ENCODE measurements around the gene MAN1C1. TPM values are rescaled to one million over a fixed set of nuclear protein-coding genes. Genes with fewer than 3 reads are reported as not detected.
A peak's percentile ranks its signal among the peaks of the same experiment; 100 is the strongest.

MAN1C1 gene
- total and polyA plus RNA-seq, 2 donors (not counting 1 experiment from before 2014, with no cell fraction given): 0.31 to 0.89 TPM

DNA sequence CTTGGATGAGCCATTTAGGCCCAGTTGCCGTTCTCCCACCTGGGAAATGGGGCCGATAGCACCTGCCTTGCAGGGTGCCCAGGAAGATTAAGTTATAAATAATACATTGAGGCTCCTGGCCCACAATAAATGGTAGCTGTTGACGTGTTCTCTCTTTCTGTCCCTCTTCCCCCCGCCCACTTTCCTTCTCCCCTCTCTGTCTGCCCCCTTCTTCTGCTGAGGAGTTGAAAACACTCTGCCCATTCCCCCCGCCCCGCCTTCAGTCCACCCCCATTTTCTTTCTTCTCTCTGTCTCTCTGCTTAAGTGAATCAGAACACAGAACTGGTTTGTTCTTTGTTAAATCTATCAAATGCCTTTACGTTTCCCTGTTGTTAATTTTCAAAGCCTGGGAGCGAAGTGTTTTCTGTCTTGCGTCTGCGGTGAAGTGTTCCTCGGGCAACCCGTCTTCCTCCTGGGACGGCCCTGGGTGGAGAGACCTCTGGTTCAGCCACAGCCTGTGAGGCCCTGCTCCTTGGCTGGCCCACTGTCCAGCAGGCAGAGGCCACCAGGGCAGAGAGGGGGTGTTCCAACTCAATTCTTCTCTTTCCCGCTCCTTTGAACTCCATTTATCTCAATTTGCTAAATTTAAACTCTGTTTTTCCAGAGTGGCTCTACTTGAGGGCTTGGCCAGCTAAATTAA lies 154.1 kb downstream of the MAN1C1 start:
- DNase-seq (no peak), ATAC-seq (ENCODE audit: low read depth) (no peak)
- TF ChIP-seq EZH2 (IDR thresholded peaks at IDR 0.05; ENCODE audit: borderline replicate concordance, insufficient read depth, low read depth, low read length, poor library complexity, severe bottlenecking): no peak
- TF ChIP-seq, protein P1, sequence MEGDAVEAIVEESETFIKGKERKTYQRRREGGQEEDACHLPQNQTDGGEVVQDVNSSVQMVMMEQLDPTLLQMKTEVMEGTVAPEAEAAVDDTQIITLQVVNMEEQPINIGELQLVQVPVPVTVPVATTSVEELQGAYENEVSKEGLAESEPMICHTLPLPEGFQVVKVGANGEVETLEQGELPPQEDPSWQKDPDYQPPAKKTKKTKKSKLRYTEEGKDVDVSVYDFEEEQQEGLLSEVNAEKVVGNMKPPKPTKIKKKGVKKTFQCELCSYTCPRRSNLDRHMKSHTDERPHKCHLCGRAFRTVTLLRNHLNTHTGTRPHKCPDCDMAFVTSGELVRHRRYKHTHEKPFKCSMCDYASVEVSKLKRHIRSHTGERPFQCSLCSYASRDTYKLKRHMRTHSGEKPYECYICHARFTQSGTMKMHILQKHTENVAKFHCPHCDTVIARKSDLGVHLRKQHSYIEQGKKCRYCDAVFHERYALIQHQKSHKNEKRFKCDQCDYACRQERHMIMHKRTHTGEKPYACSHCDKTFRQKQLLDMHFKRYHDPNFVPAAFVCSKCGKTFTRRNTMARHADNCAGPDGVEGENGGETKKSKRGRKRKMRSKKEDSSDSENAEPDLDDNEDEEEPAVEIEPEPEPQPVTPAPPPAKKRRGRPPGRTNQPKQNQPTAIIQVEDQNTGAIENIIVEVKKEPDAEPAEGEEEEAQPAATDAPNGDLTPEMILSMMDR (IDR thresholded peaks at IDR 0.05): no peak
- peaks cover 34% of the 10 kb centered on the region for H3K4me1 Mint-ChIP-seq
- Histone ChIP-seq H3K9me3 (ENCODE audit: control extremely low read depth in 1 of 3, control insufficient read depth in 2 of 3, insufficient read depth in 1 of 3, low read length in 2 of 3) (peaks cover 0 to 3% (median 0%) of the 10 kb centered on the region in 3 donors), H3K79me2 (ENCODE audit: control insufficient read depth, insufficient read depth, low read length) (no peaks in the 10 kb centered on the region), H3K4me3 (ENCODE audit: control extremely low read depth in 1 of 5, extremely low read depth in 1 of 5, insufficient read depth in 1 of 5, low read depth in 2 of 5, low read length in 4 of 5) (no peak overlapping the region), H3K27me3 (replicated peaks in 1 of 4; ENCODE audit: control extremely low read depth in 1 of 4, control insufficient read depth in 3 of 4, insufficient read depth in 4 of 4, low read length in 3 of 4) (peaks cover 0 to 31% (median 7%) of the 10 kb centered on the region in 4 experiments), H3K9ac (ENCODE audit: low read length) (no peak overlapping the region), H3K4me2 (replicated peaks; ENCODE audit: low read depth, low read length, poor library complexity, severe bottlenecking) (peak overlapping the region; percentile 58), H2AFZ (ENCODE audit: insufficient read depth, low read depth, low read length, poor library complexity, severe bottlenecking) (peak overlapping the region; percentile 48), H3K36me3 (replicated peaks in 1 of 2; ENCODE audit: control extremely low read depth in 1 of 2, control insufficient read depth in 1 of 2, extremely low read depth in 1 of 2, insufficient read depth in 2 of 2, low read length in 1 of 2) (no peaks in the 10 kb centered on the region), H3K4me1 (ENCODE audit: control insufficient read depth in 2 of 2, insufficient read depth in 2 of 2, low read length in 2 of 2) (peaks cover 30 to 41% of the 10 kb centered on the region in 2 donors), H3K27ac (ENCODE audit: low read length in 2 of 2) (no peak overlapping the region), H4K20me1 (ENCODE audit: control insufficient read depth, insufficient read depth, low read length, poor library complexity, severe bottlenecking) (no peaks in the 10 kb centered on the region)
- WGBS (ENCODE audit: insufficient coverage): 65% methylated on average over 11 of the region's 14 CpGs
- H3K9me3 Mint-ChIP-seq (ENCODE audit: insufficient read depth): no peaks in the 10 kb centered on the region
- CTCF ChIA-PET: no interaction called here
- peak overlapping the region; percentile 55 for H3K4me3 Mint-ChIP-seq
- intact Hi-C loops (cut with micrococcal nuclease): no loop called here
- POLR2A ChIA-PET: interaction anchor here (0.6 kb wide), 2 partner anchors 34 to 234 kb away, joined by 5 to 6 read pairs; no protein-coding TSS in a partner anchor
- no peak overlapping the region for H3K27ac Mint-ChIP-seq
- H3K27me3 Mint-ChIP-seq: peaks cover 29% of the 10 kb centered on the region
